Measurements from ENCODE around the gene CASP5.
A peak's percentile ranks its signal among the peaks of the same experiment; 100 is the strongest.
"Not testable (repeated sequence)": the region's sequence is repeated elsewhere in the genome, so short reads cannot be mapped to it uniquely, and the experiment has no call there.

Gene CASP5

GRCh38 chr11:105023003-105023402 is at the start of gene CASP5:
TSS of gene CASP5 (minus strand) at chr11:105023168. CDS start at chr11:105023136, 32 bp downstream.
- no peak for DNase-seq

- not testable (repeated sequence) for DNase-seq
Observed at GRCh38 chr11:105072080-105072479, 49.1 kb upstream of the CASP5 start.

GRCh38 chr11:105071089-105071732 is 48.2 kb upstream of the CASP5 start:
- DNase-seq: no peak

- no peak for DNase-seq
Observed at GRCh38 chr11:105070306-105070705, 47.3 kb upstream of the CASP5 start.

- DNase-seq: not testable (repeated sequence)
Observed at GRCh38 chr11:105069749-105070148, 46.8 kb upstream of the CASP5 start.

- not testable (repeated sequence) for DNase-seq
Observed at GRCh38 chr11:105063245-105063941, 40.4 kb upstream of the CASP5 start.

- no peak for DNase-seq
Observed at GRCh38 chr11:105057432-105057831, 34.5 kb upstream of the CASP5 start.

- no peak for DNase-seq
Observed at GRCh38 chr11:105056446-105056845, 33.5 kb upstream of the CASP5 start.

GRCh38 chr11:105054723-105055493 is 31.9 kb upstream of the CASP5 start:
- DNase-seq: no peak

GRCh38 chr11:105052487-105052886 is 29.5 kb upstream of the CASP5 start:
- DNase-seq: no peak

- no peak for DNase-seq
Observed at GRCh38 chr11:105051559-105051958, 28.6 kb upstream of the CASP5 start.

GRCh38 chr11:105049481-105049880 is 26.5 kb upstream of the CASP5 start:
- no peak for DNase-seq

- no peak for DNase-seq
Observed at GRCh38 chr11:105046898-105047579, 24.1 kb upstream of the CASP5 start.

GRCh38 chr11:105045676-105046296 is 22.8 kb upstream of the CASP5 start:
- DNase-seq: no peak

GRCh38 chr11:105044557-105045524 is 21.9 kb upstream of the CASP5 start, which contains the start of gene CARD16:
TSS of gene CARD16 (minus strand) at chr11:105045335. CDS start at chr11:105045297, 38 bp downstream.
- peak; percentile 7 for DNase-seq

GRCh38 chr11:105042178-105042577 is 19.2 kb upstream of the CASP5 start:
- DNase-seq: no peak

- no peak for DNase-seq
Observed at GRCh38 chr11:105040703-105041102, 17.7 kb upstream of the CASP5 start.

- no peak for DNase-seq
Observed at GRCh38 chr11:105034813-105035620, 12.0 kb upstream of the CASP5 start, which contains the start of gene CASP1. TSS of gene CASP1 (minus strand) at chr11:105035144. CDS start at chr11:105035113, 31 bp downstream.

GRCh38 chr11:105034388-105034787 is 11.4 kb upstream of the CASP5 start:
- DNase-seq: not testable (repeated sequence)

- no peak for DNase-seq
Observed at GRCh38 chr11:105033781-105034180, 10.8 kb upstream of the CASP5 start.
